ENCODE measurements around the gene CEBPB.
"Not testable (repeated sequence)": the region's sequence is repeated elsewhere in the genome, so short reads cannot be mapped to it uniquely, and the experiment has no call there.

The CEBPB gene

GRCh38 chr20:50193836-50194421, 3.3 kb downstream of the CEBPB start:
- DNase-seq, result no peak

DNA sequence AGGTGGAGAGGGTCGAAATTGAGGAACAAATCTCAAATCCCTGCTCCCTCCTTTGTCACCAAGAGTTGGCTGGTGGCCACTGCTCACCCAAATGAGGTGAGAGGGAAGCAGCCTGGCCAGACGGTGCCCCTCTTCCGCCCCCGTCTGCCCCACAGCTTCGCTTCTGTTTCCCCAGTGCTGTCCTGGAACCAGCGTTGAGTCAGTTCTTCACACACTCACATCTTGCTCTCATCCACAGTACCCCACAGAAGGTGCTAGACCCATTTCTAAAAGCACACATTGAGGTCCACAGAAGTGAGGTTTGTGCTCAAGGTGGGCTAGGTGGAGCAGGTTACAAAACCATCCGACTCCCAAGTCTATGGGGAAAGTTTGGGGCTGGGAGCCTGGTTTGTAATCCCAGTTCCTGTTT, 3.8 kb downstream of the CEBPB start:
- DNase-seq, result no peak

- DNase-seq, result no peak
Measured at GRCh38 chr20:50194831-50195523, 4.3 kb downstream of the CEBPB start.

DNA sequence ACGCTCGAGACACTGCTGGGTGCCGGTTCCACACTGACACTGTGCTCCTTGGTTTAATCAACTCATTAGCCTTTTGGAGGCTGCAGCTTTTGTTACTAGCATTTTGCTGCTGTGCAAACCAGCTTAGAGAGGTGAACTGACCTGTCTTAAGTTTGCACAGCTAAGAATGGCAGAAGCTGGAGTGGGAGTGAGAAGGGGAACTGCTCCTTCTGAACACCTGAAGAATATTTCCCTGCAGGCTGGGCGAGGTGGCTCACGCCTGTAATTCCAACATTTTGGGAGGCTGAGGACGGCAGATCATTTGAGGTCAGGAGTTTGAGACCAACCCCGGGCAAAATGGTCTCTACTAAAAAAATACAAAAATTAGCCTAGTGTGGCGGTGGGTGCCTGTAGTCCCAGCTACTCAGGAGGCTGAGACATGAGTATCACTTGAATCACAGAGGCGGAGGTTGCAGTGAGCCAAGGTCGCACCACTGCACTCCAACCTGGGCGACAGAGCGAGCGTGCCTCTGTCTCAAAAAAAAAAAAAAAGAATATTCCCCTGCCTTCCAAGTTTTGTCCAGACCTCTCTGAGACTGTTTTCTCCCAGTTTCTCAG, 5.0 kb downstream of the CEBPB start:
- DNase-seq, result no peak

DNA sequence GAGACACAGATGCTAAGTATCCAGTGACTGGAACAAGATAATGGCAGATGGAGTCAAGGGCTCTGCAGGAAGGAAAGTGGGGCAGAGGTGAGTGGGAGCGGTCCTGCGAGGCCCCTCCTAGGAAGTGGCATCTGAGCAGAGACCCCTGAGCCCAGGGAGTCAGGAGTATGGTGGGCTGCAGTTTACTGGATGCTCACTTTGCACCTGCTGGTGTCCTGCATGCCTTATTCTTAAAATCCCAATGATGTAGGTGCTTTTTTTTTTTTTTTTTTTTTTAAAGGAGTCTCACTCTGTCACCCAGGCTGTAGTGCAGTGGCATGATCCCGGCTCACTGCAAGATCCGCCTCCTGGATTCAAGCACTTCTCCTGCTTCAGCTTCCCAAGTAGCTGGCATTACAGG, 5.6 kb downstream of the CEBPB start:
- DNase-seq, result no peak

DNA sequence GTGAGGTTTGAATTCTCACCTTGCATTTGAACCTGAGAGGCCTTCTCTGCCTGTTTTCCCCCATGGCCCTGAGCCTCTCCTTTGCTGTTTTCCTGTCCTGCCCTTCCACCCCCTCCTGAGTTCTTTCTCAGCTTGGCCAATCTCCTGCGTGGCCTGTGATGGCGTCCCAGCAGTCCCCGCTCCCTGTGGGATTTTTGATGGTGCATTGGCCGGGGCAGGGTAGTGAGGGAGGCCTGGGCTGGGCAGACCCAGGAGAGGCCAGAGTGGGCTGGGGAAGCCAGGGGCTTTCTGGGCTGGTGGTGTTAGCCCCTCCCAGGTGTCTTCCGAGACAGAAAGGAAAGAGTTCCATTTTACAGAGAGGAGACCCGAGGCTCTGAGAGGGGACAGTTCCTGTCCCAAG, 6.3 kb downstream of the CEBPB start:
- no peak for DNase-seq

- no peak for DNase-seq
Measured at GRCh38 chr20:50197463-50198179, 7.0 kb downstream of the CEBPB start.

- DNase-seq, result no peak
Measured at GRCh38 chr20:50198180-50198666, 7.6 kb downstream of the CEBPB start.

- DNase-seq, result no peak
Measured at GRCh38 chr20:50198716-50199115, 8.1 kb downstream of the CEBPB start.

- DNase-seq, result no peak
Measured at GRCh38 chr20:50199703-50200102, 9.1 kb downstream of the CEBPB start.

- DNase-seq, result no peak
Measured at GRCh38 chr20:50200482-50201104, 10.0 kb downstream of the CEBPB start.

DNA sequence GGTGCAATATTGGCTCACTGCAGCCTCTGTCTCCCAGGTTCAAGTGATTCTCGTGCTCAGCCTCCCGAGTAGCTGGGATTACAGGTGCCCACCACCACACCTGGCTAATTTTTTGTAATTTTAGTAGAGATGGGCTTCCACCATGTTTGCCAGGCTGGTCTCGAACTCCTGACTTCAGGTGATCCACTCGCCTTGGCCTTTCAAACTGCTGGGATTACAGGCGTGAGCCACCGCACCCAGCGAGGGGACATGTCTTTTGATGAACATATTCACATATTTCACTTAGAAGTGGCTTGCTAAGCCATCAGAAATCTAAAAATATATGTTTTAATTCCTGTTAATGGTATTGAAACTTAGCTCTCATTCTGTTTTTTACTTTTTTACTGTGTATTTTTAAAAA, 11.1 kb downstream of the CEBPB start:
- DNase-seq, result not testable (repeated sequence)

DNA sequence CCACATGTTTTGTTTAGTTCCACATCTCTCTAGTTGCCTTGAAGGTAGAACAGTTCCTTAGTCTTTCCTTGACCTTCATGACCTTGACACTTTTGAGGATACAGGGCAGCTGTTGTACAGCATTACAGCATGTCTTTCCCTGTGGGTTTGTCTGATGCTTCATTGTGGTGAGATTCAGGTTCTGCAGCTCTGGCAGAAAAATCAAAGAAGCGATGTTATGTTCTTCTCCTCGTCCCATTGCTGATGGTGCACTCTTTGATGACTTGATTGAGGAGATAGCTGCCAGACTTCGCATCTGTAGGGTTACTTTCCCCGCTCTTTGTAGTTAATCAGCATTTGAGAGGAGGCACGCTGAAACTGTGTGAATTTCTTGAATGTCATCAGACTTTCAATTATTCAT, 12.0 kb downstream of the CEBPB start:
- DNase-seq, result no peak

DNA sequence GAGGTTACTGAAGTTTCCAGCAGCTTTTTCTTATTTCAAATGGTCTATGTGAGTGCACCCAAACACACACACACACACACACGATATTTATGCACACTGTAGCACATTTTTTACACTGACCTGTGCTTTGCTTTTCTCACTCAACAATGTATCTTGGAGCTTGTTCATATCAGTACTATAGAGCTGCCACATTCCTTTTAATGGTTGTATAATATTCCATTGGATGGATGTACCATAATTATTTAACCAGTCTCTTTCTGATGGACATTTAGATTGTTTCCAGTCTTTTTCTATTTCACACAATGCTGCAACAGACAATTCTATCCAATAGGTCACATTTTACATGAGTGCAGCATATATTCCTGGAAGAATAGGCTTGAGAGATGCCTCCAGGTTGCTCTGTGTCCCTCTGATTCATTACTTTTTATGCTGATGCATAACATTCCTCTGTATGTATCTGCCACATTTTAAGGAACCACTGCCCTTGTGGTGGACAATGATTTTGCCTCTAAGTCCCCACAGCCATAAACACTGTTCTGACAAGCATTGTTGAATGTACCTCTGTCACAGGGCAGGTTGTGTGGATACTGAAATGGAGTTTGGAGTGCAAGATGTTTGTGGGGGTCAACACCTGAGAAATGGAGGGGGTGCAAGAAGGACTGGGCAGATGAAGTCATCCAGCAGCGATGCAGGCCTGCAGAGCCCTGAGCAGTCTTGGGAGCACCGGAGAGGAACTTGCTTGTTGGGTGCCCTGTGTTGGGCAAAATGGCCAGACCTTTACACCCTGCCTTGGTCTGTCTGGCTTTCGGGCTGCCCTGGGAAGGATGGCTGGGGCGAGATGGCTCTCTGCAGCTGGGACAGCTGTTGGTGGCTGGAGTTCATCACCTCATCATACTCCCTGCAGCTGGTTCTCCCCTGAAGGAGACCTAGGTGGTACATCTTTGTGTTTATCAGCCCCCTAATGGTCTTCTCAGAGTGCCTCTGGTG, 13.6 kb downstream of the CEBPB start:
- no peak for DNase-seq

GRCh38 chr20:50207026-50207425, 16.4 kb downstream of the CEBPB start:
- DNase-seq, result no peak

GRCh38 chr20:50208085-50208491, 17.5 kb downstream of the CEBPB start:
- DNase-seq, result no peak

DNA sequence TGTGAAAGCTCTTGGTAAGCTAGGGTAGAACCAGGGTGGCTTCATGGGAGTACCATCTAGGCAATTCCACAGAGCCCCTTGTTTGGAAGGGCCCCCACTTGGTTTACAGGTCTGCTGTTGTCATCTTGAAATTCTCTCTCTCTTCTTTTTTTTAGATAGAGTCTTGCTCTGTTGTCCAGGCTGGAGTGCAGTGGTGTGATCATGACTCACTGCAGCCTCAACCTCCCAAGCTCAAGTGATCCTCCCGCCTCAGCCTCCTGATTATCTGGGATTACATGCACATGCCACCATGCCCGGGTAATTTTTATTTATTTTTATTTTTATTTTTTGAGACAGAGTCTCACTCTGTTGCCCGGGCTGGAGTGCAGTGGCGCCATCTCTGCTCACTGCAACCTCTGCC, 18.2 kb downstream of the CEBPB start:
- DNase-seq, result not testable (repeated sequence)

- DNase-seq, result no peak
Measured at GRCh38 chr20:50210066-50210619, 19.5 kb downstream of the CEBPB start.

DNA sequence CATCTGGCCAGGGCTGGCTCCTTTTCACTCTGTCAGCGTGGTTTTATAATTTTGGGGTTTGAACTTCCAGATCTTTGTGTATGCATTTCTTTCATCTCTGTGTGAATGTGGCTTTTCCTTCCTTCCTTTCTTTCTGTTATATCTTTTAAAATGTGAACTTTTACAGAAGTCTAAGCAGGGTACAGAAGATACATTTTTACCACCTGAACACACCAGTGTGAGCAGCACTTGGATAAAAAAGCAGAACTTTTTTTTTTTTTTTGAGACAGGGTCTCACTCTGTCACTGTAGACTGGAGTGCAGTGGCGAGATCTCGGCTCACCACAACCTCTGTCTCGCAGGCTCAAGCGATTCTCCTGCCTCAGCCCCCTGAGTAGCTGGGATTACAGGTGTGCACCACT, 20.5 kb downstream of the CEBPB start:
- no peak for DNase-seq

DNA sequence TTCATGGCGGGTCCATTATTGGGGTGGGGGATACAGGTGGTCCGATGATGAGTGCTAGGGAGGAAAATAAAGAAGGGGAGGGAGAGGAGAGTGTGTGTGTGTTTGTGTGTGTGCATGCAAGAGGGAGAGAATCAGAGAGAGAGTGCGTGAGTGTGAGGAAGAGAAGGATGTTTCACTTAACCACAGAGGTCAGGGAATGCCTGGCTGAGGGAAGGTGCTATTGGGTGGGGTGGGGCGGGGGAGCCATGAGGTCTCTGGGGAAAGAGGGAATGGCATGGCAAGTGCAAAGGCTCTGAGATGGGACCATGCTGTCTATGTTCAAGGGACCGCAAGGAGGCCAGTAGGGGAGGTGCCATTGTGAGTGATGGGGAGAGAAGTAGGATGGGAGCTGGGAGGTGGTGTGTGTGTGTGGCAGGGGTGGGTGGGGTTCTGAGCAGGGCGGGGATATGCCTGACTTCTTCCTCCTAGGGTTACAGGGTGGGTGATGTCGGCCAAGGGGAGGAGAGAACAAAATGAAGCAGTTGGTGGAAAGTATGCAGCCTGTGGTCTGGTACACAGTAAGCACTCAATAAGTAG, 23.0 kb downstream of the CEBPB start:
- no peak for DNase-seq
